Measurements from ENCODE around the gene EFHD2. TPM values are rescaled to one million over a fixed set of nuclear protein-coding genes. Genes with fewer than 3 reads are reported as not detected.
"Not testable (repeated sequence)": the region's sequence is repeated elsewhere in the genome, so short reads cannot be mapped to it uniquely, and the experiment has no call there.

Gene EFHD2
- total RNA-seq, 2 donors from 2014 or later, result 44.6 to 90.4 TPM

DNA sequence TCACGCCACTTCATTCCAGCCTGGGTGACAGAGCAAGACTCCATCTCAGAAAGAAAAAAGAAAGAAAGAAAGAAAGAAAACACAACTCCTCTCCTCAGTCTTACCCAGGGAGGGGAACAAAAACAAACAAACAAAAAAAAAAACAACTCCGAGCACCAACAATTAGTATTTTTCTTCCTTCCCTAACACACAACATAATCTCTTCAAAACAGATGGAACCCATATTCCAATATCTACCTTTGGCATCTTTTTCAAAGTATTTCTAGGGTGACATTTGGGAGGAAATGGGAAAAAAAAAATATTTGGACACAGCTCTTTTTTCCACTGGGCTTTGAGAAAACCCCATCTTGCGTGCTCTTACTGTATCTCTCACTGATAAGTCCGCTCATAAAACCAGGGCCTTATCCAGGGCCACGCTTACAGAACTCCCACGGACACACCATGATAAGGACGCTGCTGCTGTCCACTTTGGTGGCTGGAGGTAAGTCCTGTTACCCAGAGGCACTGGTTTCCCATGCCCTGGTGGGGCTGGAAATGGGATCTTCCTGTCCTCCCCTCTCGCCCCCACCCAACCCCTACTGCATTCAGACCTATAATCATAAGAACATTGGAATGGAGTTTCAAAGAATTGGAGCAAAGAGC lies 46.7 kb downstream of the EFHD2 start, which contains the start of gene CELA2A:
Gene CELA2A (plus strand): TSS at position 420 of the 642 bp plus-strand sequence. CDS start 22 bp downstream, at position 442.
- no peaks in the 10 kb centered on the region for H3K36me3 Mint-ChIP-seq (ENCODE audit: low read depth)
- no peak within 1 kb of the TSS for H3K27ac Mint-ChIP-seq
- no peak within 1 kb of the TSS for H3K4me3 Mint-ChIP-seq
- peaks cover 5% of the 10 kb centered on the region for H3K27me3 Mint-ChIP-seq
- no peak for ATAC-seq (replicated peaks)
- no peaks in the 10 kb centered on the region for H3K4me1 Mint-ChIP-seq
- H3K9me3 Mint-ChIP-seq, result no peaks in the 10 kb centered on the region

DNA sequence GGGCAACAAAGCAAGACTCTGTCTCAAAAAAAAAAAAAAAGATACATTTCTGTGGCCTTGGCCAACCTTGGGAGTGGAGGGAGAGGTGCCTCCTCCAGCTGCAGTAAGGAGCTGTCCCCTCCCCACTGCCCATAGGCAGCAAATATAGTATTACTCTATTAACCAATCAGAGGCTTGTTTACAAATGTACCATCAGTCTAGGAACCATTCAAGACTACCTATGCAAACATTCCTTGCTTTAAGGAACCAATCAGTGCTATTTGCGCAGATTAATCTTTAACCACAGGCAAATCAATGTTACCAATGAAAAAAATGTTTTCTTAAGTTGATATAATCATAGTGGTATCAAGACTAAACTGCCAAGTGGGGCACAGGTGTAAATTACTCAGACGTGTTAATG lies 47.9 kb downstream of the EFHD2 start:
- Mint-ChIP-seq H3K4me3 (no peak overlapping the region), H3K27me3 (peaks cover 5% of the 10 kb centered on the region), H3K36me3 (ENCODE audit: low read depth) (no peaks in the 10 kb centered on the region), H3K4me1 (no peaks in the 10 kb centered on the region), H3K9me3 (no peaks in the 10 kb centered on the region), H3K27ac (no peak overlapping the region)
- no peak for ATAC-seq (replicated peaks)

DNA sequence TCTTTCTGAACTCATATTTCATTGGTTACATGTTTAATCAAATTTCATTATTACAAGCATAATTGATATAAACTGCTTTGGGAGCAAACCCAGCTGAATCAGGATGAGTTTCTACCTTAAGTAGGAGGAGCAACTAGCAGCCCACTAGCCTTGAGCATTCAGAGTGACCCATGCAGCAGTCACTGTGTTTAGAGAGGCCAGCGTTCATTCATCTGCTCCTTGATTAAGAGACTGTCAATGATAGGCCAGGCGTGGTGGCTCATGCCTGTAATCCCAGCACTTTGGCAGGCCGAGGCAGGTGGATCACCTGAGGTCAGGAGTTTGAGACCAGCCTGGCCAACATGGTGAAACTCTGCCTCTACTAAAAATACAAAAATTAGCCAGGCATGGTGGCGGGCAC lies 48.7 kb downstream of the EFHD2 start:
- H3K9me3 Mint-ChIP-seq; H3K4me1 Mint-ChIP-seq; H3K36me3 Mint-ChIP-seq (ENCODE audit: low read depth); ATAC-seq (replicated peaks); H3K4me3 Mint-ChIP-seq; H3K27me3 Mint-ChIP-seq; H3K27ac Mint-ChIP-seq: not testable (repeated sequence)

DNA sequence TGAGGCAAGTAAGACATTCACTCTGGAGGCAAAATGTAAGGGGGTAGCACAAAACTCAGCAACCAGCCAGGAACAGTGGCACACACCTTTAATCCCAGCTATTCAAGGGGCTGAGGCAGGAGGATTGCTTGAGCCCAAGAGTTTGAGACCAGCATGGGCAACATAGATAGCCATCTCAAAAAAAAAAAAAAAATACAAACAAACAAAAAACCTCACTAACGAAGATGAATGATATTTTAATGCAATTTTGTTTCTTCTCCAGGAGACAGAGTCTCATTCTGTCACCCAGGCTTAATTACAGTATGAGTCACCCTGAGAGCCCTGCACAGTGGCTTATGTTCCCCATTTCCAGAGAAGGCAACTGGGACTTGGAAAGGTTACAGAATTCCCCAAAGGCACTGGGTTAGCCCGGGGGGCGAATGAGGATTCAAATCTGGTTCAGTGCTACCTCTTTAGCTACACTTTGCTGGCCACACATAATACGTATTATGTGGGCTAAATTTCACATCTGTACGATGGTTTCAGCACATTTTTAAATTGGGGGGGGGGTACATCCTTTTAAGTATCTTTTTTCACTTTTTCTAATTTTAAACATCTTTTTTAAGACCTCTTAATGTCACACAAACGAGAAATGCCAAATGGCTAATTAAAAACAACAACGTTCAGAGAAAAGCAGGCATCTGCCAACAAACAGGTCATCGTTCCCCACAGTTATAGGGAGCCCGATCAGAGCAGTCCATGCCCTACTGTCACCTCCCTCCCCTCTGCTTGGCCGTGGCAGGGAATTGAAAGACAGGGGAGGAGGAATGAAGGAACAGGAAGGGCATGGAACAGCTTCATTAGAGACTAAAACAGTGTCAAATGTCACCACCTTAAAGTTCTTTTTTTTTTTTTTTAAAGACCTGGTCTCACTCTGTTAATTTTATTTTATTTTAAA lies 50.4 kb downstream of the EFHD2 start:
- Mint-ChIP-seq H3K9me3 (no peaks in the 10 kb centered on the region), H3K4me1 (no peaks in the 10 kb centered on the region), H3K27me3 (peaks cover 5% of the 10 kb centered on the region), H3K36me3 (ENCODE audit: low read depth) (no peaks in the 10 kb centered on the region), H3K27ac (no peak overlapping the region), H3K4me3 (no peak overlapping the region)
- no peak for ATAC-seq (replicated peaks)

DNA sequence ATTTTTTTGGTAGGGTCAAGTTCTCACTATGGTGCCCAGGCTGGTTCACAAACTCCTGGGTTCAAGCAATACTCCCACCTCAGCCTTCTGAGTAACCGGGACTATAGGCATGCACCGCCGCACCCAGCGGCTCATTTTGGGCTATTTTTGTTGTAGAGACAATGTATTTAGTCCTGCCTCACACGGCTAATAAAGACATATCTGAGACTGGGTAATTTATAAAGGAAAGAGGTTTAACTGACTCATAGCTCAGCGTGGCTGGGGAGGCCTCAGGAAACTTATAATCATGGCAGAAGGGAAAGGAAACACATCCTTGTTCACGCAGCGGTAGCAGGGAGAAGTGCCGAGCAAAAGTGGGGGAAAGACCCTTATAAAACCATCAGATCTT lies 51.0 kb downstream of the EFHD2 start:
- Mint-ChIP-seq H3K4me1 (no peaks in the 10 kb centered on the region), H3K27ac (no peak overlapping the region), H3K9me3 (no peaks in the 10 kb centered on the region), H3K36me3 (ENCODE audit: low read depth) (no peaks in the 10 kb centered on the region), H3K4me3 (no peak overlapping the region), H3K27me3 (peaks cover 5% of the 10 kb centered on the region)
- no peak for ATAC-seq (replicated peaks)

DNA sequence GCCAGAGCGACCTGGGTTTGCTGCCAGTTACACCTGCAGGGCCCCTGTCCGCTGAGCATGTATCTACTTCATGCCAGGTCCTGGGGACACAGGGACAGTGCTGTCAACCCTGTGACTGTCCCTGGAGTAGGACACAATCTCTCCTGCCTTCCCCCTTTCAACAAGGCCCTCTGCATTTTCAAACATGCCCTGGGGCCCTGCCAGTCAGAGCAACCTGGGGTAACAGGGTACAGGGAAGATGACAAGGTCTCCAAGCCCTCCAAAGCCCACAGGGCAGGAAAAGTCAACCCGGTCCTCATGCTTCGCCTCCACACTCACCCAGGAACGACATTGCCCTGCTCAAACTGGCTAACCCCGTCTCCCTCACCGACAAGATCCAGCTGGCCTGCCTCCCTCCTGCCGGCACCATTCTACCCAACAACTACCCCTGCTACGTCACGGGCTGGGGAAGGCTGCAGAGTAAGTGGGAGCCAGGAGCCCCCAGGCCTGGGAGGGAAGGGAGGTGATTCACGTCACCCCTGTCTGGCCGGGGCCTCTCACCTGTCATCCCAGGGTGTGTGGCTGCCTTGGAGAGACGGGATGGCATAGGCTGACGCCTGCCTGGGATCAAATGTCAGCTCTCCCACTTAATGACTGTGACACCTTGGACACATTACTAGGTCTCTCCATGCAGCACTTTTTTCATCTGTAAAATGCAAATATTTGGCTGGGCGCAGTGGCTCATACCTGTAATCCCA lies 53.5 kb downstream of the EFHD2 start:
- H3K4me3 Mint-ChIP-seq; H3K4me1 Mint-ChIP-seq; ATAC-seq (replicated peaks); H3K27ac Mint-ChIP-seq; H3K9me3 Mint-ChIP-seq; H3K36me3 Mint-ChIP-seq (ENCODE audit: low read depth); H3K27me3 Mint-ChIP-seq: not testable (repeated sequence)

DNA sequence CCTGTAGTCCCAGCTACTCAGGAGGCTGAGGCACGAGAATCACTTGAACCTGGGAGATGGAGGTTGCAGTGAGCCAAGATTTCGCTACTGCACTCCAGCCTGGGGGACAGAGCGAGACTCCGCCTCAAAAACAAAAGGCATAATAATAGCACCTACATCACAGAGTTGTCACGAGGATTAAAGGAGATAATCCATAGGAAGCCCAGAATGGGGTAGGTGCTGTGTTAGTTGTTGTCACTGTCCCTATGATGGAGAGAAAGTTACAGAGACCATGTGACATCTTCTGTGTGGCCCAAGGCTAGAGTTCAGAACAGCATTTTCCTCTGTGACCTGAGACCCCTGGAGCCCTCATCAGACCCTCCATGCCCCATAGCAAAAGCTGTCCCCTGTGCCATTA lies 54.2 kb downstream of the EFHD2 start:
- H3K9me3 Mint-ChIP-seq; H3K27ac Mint-ChIP-seq; H3K4me1 Mint-ChIP-seq; H3K36me3 Mint-ChIP-seq (ENCODE audit: low read depth); ATAC-seq (replicated peaks); H3K27me3 Mint-ChIP-seq; H3K4me3 Mint-ChIP-seq: not testable (repeated sequence)

DNA sequence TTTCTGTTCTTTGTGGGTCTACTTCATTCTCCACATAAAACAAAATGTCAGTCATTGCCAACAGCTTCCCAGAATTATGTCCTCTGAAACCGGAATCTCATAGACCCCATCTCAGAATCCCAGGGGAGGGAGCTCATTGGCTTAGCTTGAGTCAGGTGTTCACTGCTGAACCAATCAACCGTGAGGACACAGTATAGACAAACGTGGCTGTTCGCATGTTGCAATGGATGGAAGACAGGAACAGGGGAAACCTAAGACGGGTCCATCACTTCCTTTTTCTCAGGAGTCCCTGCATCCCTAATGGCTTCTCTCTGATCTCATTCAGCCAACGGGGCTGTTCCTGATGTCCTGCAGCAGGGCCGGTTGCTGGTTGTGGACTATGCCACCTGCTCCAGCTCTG lies 56.0 kb downstream of the EFHD2 start:
- H3K36me3 Mint-ChIP-seq (ENCODE audit: low read depth), result no peaks in the 10 kb centered on the region
- H3K4me1 Mint-ChIP-seq, result no peaks in the 10 kb centered on the region
- H3K27me3 Mint-ChIP-seq, result no peaks in the 10 kb centered on the region
- H3K27ac Mint-ChIP-seq, result no peak overlapping the region
- no peak overlapping the region for H3K4me3 Mint-ChIP-seq
- H3K9me3 Mint-ChIP-seq, result no peaks in the 10 kb centered on the region
- ATAC-seq (replicated peaks), result no peak

DNA sequence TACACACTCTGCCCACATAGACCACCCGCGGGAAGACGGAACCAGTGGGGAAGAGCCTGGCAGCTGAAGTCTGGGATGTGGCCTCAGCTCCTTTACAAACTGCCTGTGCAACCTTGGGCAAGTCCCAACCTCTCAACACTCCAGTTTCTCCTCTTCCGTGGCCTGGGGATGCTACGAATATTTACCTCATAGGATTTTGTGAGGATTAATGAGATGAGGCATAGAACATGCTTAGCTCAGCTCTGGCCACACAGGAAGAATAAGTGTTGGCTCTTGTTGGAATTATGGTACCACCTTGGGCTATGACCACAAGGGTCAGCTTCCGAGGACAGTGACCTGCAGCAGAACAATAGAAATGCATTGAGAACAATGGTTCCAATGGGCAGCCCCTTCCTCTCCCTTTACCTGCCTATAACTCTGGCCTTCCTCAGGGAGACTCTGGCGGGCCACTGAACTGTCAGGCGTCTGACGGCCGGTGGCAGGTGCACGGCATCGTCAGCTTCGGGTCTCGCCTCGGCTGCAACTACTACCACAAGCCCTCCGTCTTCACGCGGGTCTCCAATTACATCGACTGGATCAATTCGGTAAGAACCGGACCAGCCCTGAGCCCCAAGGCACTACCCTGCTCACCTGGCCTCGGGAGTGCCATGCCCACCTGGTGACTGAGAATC lies 57.4 kb downstream of the EFHD2 start:
- not testable (repeated sequence) for H3K9me3 Mint-ChIP-seq; H3K27me3 Mint-ChIP-seq; H3K4me3 Mint-ChIP-seq; H3K4me1 Mint-ChIP-seq; H3K36me3 Mint-ChIP-seq (ENCODE audit: low read depth); H3K27ac Mint-ChIP-seq; ATAC-seq (replicated peaks)

DNA sequence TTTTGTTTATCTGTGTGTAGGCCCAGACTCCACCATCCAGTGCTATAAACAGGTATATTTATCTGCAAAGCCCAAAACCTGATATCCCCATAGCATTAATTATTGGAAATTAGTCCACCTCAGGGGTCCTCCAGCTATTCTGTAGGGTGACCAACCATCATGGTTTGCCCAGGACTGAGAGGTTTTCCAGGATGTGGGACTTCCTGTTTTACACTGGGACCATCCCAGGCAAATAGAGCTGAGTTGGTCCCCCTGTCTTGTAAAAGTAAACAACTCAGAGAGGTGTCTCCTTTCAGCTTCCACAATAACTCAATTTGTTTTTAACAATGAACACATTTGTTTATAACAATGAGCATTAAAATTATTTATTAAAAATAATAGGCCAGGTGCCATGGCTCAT lies 58.5 kb downstream of the EFHD2 start:
- no peaks in the 10 kb centered on the region for H3K27me3 Mint-ChIP-seq
- H3K36me3 Mint-ChIP-seq (ENCODE audit: low read depth), result no peaks in the 10 kb centered on the region
- no peaks in the 10 kb centered on the region for H3K9me3 Mint-ChIP-seq
- no peak for ATAC-seq (replicated peaks)
- no peak overlapping the region for H3K4me3 Mint-ChIP-seq
- no peak overlapping the region for H3K27ac Mint-ChIP-seq
- no peaks in the 10 kb centered on the region for H3K4me1 Mint-ChIP-seq

DNA sequence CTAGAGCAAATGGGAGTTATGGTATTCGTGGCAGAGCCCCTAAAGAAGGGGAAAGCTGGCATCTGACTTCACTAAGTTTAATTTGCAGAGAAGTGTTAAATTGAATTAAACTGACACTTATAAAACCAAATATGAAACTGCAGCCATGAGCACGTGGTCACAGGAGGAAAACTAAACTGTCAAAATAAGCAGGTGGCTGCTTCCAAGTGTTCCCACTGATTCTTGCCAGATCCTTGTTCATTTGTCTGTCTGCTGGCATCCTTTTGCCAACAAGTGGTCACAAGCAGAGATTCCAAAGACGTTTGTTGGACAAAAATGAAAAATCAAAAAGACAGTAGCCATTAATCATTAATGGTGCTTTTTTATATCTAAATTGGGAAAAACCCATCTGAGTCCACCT lies 59.7 kb downstream of the EFHD2 start:
- no peaks in the 10 kb centered on the region for H3K27me3 Mint-ChIP-seq
- H3K27ac Mint-ChIP-seq, result no peak overlapping the region
- no peaks in the 10 kb centered on the region for H3K9me3 Mint-ChIP-seq
- no peak overlapping the region for H3K4me3 Mint-ChIP-seq
- no peak for ATAC-seq (replicated peaks)
- H3K36me3 Mint-ChIP-seq (ENCODE audit: low read depth), result no peaks in the 10 kb centered on the region
- no peaks in the 10 kb centered on the region for H3K4me1 Mint-ChIP-seq

DNA sequence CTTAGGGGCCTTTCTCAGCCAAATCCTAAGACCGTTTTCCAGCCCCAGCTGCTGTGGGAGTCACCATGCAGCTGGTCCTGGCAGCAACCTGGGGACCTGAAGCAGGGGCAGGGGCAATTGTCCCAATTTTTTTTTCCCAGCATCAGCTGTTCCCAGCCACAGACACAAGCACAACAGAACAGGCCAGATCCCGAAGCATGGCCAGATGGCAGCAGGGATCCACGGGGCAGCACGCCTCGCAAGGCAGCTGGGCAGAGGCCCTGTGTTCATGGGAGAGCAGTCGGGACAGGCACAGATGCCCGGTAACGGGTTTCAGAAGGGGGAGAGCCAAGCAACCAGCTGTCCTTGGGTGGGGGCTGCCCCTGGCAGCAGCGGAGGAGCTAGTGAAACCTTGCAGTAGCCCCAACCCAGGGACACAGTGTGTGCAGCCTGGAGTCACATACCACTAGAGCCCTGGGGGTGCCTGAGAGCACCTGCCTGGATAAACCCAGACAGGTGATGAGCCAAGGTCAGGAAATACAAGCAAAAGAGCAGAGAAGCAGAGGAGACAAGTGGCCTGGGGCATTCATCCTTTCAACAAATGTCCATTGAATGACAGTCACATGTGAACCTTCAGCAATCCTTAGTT lies 60.2 kb downstream of the EFHD2 start:
- not testable (repeated sequence) for H3K27ac Mint-ChIP-seq; H3K4me1 Mint-ChIP-seq; H3K27me3 Mint-ChIP-seq; H3K4me3 Mint-ChIP-seq; ATAC-seq (replicated peaks); H3K9me3 Mint-ChIP-seq; H3K36me3 Mint-ChIP-seq (ENCODE audit: low read depth)

DNA sequence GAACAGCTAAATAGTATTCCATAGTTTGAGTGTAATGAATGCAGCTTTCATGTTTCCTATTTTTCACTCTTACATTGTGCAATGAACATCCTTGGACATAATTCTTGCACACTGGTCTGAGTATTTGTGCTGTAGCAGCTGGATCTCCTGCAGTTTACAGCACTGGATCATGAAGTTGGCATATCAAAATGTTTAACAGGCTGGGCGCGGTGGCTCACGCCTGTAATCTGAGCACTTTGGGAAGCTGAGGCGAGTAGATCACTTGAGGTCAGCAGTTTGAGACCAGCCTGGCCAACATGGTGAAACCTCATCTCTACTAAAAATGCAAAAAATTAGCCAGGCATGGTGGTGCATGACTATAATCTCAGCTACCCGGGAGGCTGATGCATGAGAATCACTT lies 61.4 kb downstream of the EFHD2 start:
- H3K27me3 Mint-ChIP-seq; H3K9me3 Mint-ChIP-seq; H3K4me1 Mint-ChIP-seq; H3K4me3 Mint-ChIP-seq; H3K27ac Mint-ChIP-seq; H3K36me3 Mint-ChIP-seq (ENCODE audit: low read depth); ATAC-seq (replicated peaks): not testable (repeated sequence)

DNA sequence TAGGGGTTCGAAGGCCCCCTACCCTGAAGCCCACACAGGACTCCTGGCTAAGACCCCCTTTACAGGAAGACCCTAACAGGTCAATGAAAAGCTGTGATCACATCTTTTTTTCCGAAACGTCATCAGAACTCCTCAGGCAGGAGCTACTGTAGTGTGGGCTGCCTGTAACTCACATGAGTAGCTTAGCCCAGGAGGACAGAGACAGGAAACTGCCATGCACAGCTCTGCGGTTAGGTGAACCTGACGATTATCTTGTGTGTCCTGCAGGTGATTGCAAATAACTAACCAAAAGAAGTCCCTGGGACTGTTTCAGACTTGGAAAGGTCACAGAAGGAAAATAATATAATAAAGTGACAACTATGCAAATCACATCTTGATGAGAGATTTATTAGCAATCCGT lies 62.0 kb downstream of the EFHD2 start:
- H3K27ac Mint-ChIP-seq; H3K36me3 Mint-ChIP-seq (ENCODE audit: low read depth): not testable (repeated sequence)

More for the DNA sequence above, 62.0 kb downstream of the EFHD2 start:
- not testable (repeated sequence) for H3K27me3 Mint-ChIP-seq; H3K4me3 Mint-ChIP-seq; ATAC-seq (replicated peaks); H3K9me3 Mint-ChIP-seq; H3K4me1 Mint-ChIP-seq

All from activated T-helper 17 cell treated with anti-CD3 and anti-CD28 coated beads, Interleukin-2, amount 50 U/mL, for 72 hours (primary cell).